Ishikawa (cell line): Measurements from ENCODE around the gene KLF3.

Source experiments
- CEBPB ChIP-seq: IDR thresholded peaks from 2 replicates; pipeline ENCODE4 v1.6.1; 2012
- EGR1 ChIP-seq: IDR thresholded peaks from 2 replicates; pipeline ENCODE4 v1.6.1; 2012
- NFIC ChIP-seq: IDR thresholded peaks from 2 replicates; pipeline ENCODE4 v1.6.1; 2012
- TCF12 ChIP-seq: IDR thresholded peaks from 2 replicates; pipeline ENCODE4 v1.6.1; 2012; ENCODE audit warnings: low read depth
- YY1 ChIP-seq: IDR thresholded peaks from 2 replicates; pipeline ENCODE4 v1.6.1; 2012; ENCODE audit warnings: low read depth

DNA sequence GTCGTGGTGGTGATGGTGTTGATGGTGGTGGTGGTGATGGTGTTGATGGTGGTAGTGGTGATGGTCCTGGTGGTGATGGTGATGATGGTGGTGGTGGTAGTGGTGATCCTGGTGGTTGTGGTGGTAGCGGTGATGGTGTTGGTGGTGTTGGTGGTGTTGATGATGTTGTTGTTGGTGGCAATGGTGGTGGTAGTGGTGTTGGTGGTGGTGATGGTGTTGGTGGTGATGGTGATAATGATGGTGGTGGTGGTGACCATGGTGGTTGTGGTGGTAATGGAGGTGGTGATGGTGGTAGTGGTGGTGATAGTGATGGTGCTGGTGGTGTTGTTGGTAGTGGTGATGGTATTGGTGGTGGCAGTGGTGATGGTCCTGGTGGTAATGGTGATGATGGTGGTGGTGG lies 69.7 kb downstream of the KLF3 start:
- TF ChIP-seq NFIC: no peak
- TF ChIP-seq EGR1: no peak
- TF ChIP-seq YY1: no peak
- TF ChIP-seq CEBPB: no peak
- no peak for TF ChIP-seq TCF12
